OCI-LY1 (cell line): Measurements from ENCODE around the gene PKNOX2.

ENCODE experiments used
- H2AFZ ChIP-seq: fragments of 200-600 bp; sonication (generic), shearing (Covaris generic); 2 replicates; pipeline ENCODE4 v1.6.0; 2014; ENCODE audit warnings: antibody characterized with exemption, mild to moderate bottlenecking, low read length
- H3F3A ChIP-seq: fragments of 200-600 bp; sonication (generic), shearing (Covaris generic); 2 replicates; pipeline ENCODE4 v1.6.0; 2014; ENCODE audit warnings: mild to moderate bottlenecking, antibody characterized with exemption, low read length, moderate library complexity; ENCODE audit not compliant: insufficient read depth
- H3K27ac ChIP-seq: fragments of 200-600 bp; sonication (generic); 2 replicates; pipeline ENCODE4 v1.5.1; 2014; ENCODE audit warnings: low read length, mixed run types, mild to moderate bottlenecking, low read depth; ENCODE audit not compliant: poor library complexity, severe bottlenecking
- H3K27me3 ChIP-seq: fragments of 200-600 bp; sonication (generic); 2 replicates; pipeline ENCODE4 v1.6.0; 2014; ENCODE audit warnings: antibody characterized with exemption, mild to moderate bottlenecking, low read length, moderate library complexity; ENCODE audit not compliant: insufficient read depth
- H3K36me3 ChIP-seq: fragments of 200-600 bp; sonication (generic); 2 replicates; pipeline ENCODE4 v1.6.1; 2014; ENCODE audit warnings: mild to moderate bottlenecking, antibody characterized with exemption, low read length, moderate library complexity, mixed read lengths; ENCODE audit not compliant: insufficient read depth
- H3K4me1 ChIP-seq: fragments of 200-600 bp; sonication (generic); 2 replicates; pipeline ENCODE4 v1.5.1; 2014; ENCODE audit warnings: mild to moderate bottlenecking, low read length, moderate library complexity; ENCODE audit not compliant: insufficient read depth, severe bottlenecking
- H3K4me2 ChIP-seq: fragments of 200-600 bp; sonication (generic), shearing (Covaris generic); 2 replicates; pipeline ENCODE4 v1.6.1; 2014; ENCODE audit warnings: low read length
- H3K4me3 ChIP-seq: fragments of 200-600 bp; sonication (generic); 2 replicates; pipeline ENCODE4 v1.5.1; 2014; ENCODE audit warnings: low read length, low read depth, mild to moderate bottlenecking, mixed read lengths; ENCODE audit not compliant: poor library complexity, severe bottlenecking
- H3K79me2 ChIP-seq: fragments of 200-600 bp; shearing (Covaris generic); 2 replicates; pipeline ENCODE4 v1.6.1; 2016; ENCODE audit warnings: mixed run types, low read length, mixed read lengths; ENCODE audit not compliant: insufficient read depth
- H3K9ac ChIP-seq: fragments of 200-600 bp; sonication (generic), shearing (Covaris generic); 2 replicates; pipeline ENCODE4 v1.6.1; 2014; ENCODE audit warnings: mild to moderate bottlenecking, low read length, mixed read lengths
- H3K9me2 ChIP-seq: fragments of 200-600 bp; sonication (generic), shearing (Covaris generic); 2 replicates; pipeline ENCODE4 v1.6.1; 2014; ENCODE audit warnings: low read depth, mild to moderate bottlenecking, low read length, mixed read lengths
- H3K9me3 ChIP-seq: fragments of 200-600 bp; shearing (Covaris generic); 2 replicates; pipeline ENCODE4 v1.6.1; 2014; ENCODE audit warnings: low read length, mixed read lengths
- H4K20me1 ChIP-seq: fragments of 200-600 bp; sonication (generic), shearing (Covaris generic); 2 replicates; pipeline ENCODE4 v1.6.0; 2016; ENCODE audit warnings: mild to moderate bottlenecking, low read length; ENCODE audit not compliant: insufficient read depth
- EZH2 ChIP-seq: fragments of 200-600 bp; sonication (generic), shearing (Covaris generic); IDR thresholded peaks from 2 replicates; pipeline ENCODE4 v1.8.0; 2017; ENCODE audit warnings: borderline replicate concordance, mixed run types, mild to moderate bottlenecking, antibody characterized with exemption, low read length, moderate library complexity, mixed read lengths
- TF ChIP-seq, protein P1 (sequence below): fragments of 200-600 bp; sonication (generic), shearing (Covaris generic); IDR thresholded peaks from 2 replicates; pipeline ENCODE4 v1.5.1; 2017; ENCODE audit warnings: mild to moderate bottlenecking, antibody characterized with exemption, low read length, moderate library complexity, mixed read lengths

Gene PKNOX2

DNA sequence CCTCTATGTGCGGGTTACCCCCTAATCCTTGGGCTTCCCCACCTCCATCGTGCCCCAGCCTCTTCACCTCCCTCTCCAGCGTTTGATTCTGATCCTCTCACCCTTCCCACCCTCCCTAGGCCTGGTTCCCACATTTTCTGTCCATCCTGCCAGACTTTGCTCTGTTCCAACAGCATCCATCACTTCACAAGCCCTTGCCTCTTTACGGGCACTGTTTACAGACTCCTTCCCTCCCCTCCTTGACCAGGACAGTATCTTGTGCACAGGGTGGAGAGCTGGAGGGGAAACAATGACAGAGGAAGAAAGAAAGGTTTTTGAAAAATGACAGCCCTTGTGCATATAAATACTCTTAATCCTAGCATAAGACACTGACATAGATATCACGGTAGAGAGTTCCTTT is 301.1 kb downstream of the PKNOX2 start:
- Histone ChIP-seq H3K27ac (no peak overlapping the region), H3K27me3 (no peaks in the 10 kb centered on the region), H3F3A (no peaks in the 10 kb centered on the region), H3K9me3 (no peaks in the 10 kb centered on the region), H3K79me2 (no peaks in the 10 kb centered on the region), H3K4me3 (no peak overlapping the region), H3K9me2 (no peaks in the 10 kb centered on the region), H3K36me3 (no peaks in the 10 kb centered on the region), H4K20me1 (no peaks in the 10 kb centered on the region), H3K4me1 (no peaks in the 10 kb centered on the region), H2AFZ (no peak overlapping the region), H3K4me2 (no peak overlapping the region), H3K9ac (no peak overlapping the region)
- TF ChIP-seq, protein P1, sequence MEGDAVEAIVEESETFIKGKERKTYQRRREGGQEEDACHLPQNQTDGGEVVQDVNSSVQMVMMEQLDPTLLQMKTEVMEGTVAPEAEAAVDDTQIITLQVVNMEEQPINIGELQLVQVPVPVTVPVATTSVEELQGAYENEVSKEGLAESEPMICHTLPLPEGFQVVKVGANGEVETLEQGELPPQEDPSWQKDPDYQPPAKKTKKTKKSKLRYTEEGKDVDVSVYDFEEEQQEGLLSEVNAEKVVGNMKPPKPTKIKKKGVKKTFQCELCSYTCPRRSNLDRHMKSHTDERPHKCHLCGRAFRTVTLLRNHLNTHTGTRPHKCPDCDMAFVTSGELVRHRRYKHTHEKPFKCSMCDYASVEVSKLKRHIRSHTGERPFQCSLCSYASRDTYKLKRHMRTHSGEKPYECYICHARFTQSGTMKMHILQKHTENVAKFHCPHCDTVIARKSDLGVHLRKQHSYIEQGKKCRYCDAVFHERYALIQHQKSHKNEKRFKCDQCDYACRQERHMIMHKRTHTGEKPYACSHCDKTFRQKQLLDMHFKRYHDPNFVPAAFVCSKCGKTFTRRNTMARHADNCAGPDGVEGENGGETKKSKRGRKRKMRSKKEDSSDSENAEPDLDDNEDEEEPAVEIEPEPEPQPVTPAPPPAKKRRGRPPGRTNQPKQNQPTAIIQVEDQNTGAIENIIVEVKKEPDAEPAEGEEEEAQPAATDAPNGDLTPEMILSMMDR: no peak
- no peak for TF ChIP-seq EZH2

DNA sequence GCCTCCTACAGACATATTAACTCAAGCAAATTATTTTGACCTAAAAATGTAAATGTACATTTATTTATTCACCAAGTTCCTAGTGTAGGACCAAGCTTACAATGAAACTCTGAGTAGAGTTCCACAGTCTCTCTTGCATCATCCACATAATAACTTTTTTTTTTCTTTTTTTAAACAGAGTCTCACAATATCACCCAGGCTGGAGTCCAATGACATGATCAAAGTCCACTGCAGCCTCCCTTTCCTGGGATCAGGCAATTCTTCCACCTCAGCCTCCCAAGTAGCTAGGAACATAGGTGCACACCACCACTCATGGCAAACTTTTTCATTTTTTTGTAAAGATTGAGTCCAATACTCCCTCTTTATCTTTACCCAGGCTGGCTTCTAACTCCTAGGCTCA is 303.5 kb downstream of the PKNOX2 start:
- H3K4me1 ChIP-seq: no peaks in the 10 kb centered on the region
- H3K4me3 ChIP-seq: no peak overlapping the region
- no peaks in the 10 kb centered on the region for H3K27me3 ChIP-seq
- H4K20me1 ChIP-seq: no peaks in the 10 kb centered on the region
- no peaks in the 10 kb centered on the region for H3K9me3 ChIP-seq
- no peaks in the 10 kb centered on the region for H3K79me2 ChIP-seq
- no peak overlapping the region for H3K9ac ChIP-seq
- H3K27ac ChIP-seq: no peak overlapping the region
- TF ChIP-seq, protein P1: no peak
- no peak for TF ChIP-seq EZH2
- H3K9me2 ChIP-seq: no peaks in the 10 kb centered on the region
- H3K4me2 ChIP-seq: no peak overlapping the region
- no peaks in the 10 kb centered on the region for H3F3A ChIP-seq
- H2AFZ ChIP-seq: no peak overlapping the region
- H3K36me3 ChIP-seq: no peaks in the 10 kb centered on the region

DNA sequence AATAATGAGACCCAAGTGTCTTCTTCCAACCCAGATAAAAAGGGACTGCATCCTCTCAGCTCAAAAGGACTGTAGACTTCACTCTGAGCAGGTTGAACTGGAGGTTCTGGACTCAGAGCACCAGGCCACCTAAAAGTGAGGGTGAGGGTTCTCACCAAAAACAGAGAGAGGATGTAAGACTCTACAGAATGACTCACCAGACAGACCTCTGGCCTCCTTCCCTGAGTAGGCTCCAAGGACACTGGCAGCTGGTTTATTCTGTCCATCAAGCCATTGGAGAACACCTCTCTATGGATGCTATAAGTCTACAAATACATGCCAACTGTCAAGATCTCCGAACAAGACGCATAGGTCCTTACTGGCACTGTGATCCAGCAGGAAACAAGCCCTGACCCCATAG is 304.3 kb downstream of the PKNOX2 start:
- H3K4me1 ChIP-seq: no peaks in the 10 kb centered on the region
- H4K20me1 ChIP-seq: no peaks in the 10 kb centered on the region

More for the DNA sequence above, 304.3 kb downstream of the PKNOX2 start:
- Histone ChIP-seq H3K9ac (no peak overlapping the region), H3K9me2 (no peaks in the 10 kb centered on the region), H3K27ac (no peak overlapping the region), H3K79me2 (no peaks in the 10 kb centered on the region), H3K36me3 (no peaks in the 10 kb centered on the region), H3K9me3 (no peaks in the 10 kb centered on the region), H3K27me3 (no peaks in the 10 kb centered on the region), H2AFZ (no peak overlapping the region), H3K4me2 (no peak overlapping the region), H3F3A (no peaks in the 10 kb centered on the region), H3K4me3 (no peak overlapping the region)
- TF ChIP-seq, protein P1: no peak
- no peak for TF ChIP-seq EZH2
